Adipose tissue (tissue), 3 donors: ENCODE measurements around the gene FAM107B. TPM values are rescaled to one million over a fixed set of nuclear protein-coding genes. Genes with fewer than 3 reads are reported as not detected.
"Not testable (repeated sequence)": the region's sequence is repeated elsewhere in the genome, so short reads cannot be mapped to it uniquely, and the experiment has no call there.

Experiments
- H3K27ac ChIP-seq: one replicate; pipeline ENCODE4 v1.5.1; 2013; ENCODE audit warnings: low read depth, low read length
- WGBS, 3 donors: extraction: QIAGEN DNeasy Blood & Tissue Kit; methylation state at CpG; one replicate each; pipeline ENCODE4 v1.1.7; 2013; 5-methylcytosine and 5-hydroxymethylcytosine counted together
- polyA plus RNA-seq, 3 donors: library from polyadenylated mRNA; stranded (reverse); fragments of 200-250 nt; gene quantifications; one replicate each; pipeline ENCODE4 v1.2.3, GENCODE V29; 2013
- donor health status: healthy with polysubstance abuse.
- donor health status: Bipolar disorder and iron deficiency.
- donor health status: healthy.

The FAM107B gene
- 10 to 100 TPM; 31.3 to 45.9 (median 37.6) TPM for polyA plus RNA-seq

DNA sequence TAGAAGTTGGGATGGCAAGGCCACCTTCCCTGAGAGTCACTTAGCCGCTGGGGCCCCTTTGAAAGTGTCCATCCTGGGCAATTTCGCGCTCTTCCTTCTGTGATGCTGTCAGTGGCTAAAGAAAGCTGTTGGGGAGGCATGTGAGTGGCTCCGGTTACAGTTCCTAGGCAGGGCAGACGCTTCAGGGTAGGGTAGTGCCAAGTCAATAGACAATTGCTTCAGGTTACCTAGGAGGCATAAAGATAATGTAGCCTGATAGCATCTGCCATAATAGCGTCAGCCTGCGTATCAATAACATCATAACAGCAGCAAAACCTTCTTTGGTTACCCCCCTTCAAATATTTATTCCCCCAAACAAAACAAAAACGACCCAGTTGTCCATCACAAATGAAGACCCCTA lies at the start of gene FAM107B:
FAM107B (minus strand) TSS at position 101 of the 400 bp plus-strand sequence. CDS start 234 bp downstream, outside the sequence.
- WGBS, 3 donors, result 88 to 93% (median 93%) methylated on average over 8 of the region's 8 CpGs
- no peak within 1 kb of the TSS for H3K27ac ChIP-seq

DNA sequence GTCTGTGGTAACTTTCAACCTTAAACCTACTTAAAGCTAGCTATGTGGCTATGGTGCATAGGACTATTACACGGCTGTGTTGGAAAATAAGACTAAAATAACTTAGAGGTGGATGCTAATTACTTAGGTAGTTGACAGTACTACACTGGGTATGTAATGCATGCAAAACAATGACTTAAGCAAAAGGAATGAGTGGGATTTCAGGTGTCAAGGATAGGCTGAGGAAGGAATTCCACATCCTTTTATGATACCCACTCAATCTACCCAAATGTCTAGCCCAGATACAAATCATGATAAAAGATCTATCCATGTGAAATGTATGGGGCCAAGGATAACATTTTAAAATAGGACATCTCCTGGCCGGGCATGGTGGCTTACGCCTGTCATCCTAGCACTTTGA lies 49.3 kb upstream of the FAM107B start:
- no peak overlapping the region for H3K27ac ChIP-seq
- WGBS, 3 donors, result 88 to 94% (median 92%) methylated on average over 3 of the region's 3 CpGs

DNA sequence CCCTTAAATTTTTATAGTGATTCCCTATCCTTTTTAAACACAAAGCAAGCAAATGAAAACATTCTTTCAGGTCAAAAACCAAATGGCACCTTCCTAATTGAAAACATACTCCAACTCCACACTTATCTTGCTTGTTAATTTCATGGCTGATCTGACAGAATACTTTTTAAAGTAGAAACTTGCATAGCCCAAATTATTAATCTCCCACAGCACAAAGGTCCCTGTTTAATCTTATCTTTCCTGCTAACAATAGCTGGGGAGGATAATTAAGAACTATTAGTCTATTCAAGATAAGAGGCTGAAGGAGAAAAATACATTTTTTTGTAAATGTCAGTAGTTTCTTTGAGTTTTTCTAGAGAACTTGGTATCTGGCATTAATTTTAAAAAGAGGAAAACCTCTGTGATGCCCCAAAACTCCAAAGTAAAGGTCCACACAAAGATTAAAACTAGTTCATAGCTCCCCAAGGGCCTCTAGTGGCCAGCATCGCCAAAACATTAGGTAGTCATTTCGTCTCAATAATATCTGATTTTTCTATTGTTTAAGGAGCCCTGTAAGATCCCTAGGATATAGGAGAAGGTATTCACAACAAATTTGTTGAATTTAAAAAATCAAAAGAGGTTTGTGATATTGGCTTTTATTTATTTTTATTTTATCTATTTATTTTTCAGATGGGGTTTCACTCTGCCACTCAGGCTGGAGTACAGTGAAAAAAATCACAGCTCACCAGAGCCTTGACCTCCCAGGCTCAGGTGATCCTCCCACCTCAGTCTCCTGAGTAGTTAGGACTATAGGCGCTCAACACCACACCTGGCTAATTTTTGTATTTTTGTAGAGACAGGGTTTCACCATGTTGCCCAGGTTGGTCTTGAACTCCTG lies 48.4 kb upstream of the FAM107B start:
- 31 to 35% (median 32%) methylated on average over 3 of the region's 3 CpGs for WGBS, 3 donors
- H3K27ac ChIP-seq, result no peak overlapping the region

DNA sequence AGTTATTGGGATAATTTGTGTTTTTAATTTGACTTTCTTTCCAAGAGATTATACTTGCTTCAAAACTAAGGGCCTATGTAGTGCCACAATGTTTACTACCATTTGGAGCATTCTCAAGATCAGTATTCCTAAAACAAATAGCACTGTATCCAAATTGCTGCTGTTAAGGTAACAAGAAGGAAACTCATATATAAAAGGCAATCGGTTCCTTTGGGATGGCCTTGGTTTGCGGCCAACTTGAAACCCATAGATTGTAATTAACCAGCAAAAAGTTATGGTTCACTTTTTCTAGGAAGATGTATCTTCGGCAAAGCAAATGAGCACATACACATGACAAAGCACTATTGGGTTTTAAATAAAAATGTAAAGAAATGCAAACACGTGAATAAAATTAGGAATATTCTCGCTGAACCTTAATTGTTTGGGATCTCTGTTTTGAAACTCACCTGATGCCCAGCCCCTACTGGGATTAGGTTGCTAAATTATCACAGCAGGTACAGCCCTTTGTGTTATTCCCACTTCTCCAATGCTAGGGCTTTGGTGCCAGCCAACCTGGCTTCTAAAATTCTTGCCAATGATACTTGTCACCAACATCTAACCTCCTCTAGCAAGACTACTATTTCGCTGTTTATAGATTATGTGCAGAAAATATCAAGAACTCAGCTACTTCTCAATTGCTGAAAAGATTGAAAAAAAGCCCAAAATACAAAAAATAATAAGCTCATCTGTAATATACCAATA lies 47.1 kb upstream of the FAM107B start:
- H3K27ac ChIP-seq, result no peak overlapping the region
- WGBS, 3 donors, result 74 to 84% (median 75%) methylated on average over 6 of the region's 6 CpGs

DNA sequence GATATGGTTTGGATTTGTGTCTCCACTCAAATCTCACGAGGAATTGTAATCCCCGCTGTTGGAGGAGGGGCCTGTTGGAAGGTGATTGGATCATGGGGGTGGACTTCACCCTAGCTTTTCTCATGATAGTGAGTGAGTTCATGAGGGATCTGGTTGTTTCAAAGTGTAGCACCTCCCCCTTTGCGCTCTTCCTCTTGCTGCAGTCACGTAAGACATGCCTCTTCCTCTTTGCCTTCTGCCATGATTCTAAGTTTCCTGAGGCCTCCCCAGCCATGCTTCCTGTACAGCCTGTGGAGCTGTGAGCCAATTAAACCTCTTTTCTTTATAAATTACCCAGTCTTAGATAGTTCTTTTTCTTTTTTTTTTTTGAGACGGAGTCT lies 46.1 kb upstream of the FAM107B start:
- 83 to 99% (median 87%) methylated on average over 5 of the region's 5 CpGs for WGBS, 3 donors
- no peak overlapping the region for H3K27ac ChIP-seq

DNA sequence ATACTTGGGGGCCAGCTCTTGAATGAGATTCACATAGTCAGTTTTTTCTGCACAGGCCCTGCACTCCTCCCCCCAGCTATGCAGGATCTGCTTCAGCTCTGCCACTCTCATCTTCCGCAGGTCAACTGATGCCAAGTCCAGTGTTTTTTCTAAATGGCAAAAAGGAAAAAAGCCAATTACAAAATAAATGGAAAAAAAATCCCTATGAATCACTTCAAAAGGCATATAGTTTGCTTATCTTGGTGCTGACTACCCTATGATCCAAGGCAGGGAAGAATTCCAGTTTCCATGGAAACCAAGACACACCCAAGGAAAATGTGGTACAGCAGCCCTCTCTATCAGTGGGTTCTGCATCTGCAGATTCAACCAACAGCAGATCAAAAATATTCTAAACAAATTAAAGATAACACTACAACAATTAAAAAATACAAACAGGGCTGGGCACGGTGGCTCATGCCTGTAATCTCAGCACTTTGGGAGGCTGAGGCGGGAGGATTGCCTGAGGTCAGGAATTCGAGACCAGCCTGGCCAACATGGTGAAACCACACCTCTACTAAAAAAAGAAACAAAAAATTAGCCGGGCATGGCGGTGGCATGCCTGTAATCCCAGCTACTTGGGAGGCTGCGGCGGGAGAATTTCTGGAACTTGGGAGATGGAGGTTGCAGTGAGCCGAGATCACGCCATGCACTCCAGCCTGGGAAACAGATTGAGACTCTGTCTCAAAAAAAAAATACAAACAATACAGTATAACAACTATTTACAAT lies 45.5 kb upstream of the FAM107B start:
- WGBS, 3 donors, result 87 to 97% (median 92%) methylated on average over 10 of the region's 10 CpGs

DNA sequence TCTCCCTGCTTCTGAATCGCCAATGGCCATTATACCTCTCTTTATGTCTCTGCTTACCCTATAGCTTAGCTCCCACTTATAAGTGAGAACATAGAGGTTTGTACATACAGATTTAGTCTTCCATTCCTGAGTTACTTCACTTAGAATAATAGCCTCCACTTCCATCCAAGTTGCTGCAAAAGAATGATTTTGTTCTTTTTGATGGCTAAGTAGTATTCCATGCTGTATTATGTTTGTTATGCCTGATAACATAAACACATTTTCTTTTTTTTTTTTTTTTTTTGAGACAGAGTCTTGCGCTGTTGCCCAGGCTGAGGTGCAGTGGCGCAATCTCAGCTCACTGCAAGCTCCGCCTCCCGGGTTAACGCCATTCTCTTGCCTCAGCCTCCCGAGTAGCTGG lies 42.0 kb upstream of the FAM107B start:
- WGBS, 3 donors, result 95 to 96% (median 96%) methylated on average over 6 to 7 of the region's 7 CpGs

More for the DNA sequence above, 45.5 kb upstream of the FAM107B start:
- H3K27ac ChIP-seq, result no peak overlapping the region

DNA sequence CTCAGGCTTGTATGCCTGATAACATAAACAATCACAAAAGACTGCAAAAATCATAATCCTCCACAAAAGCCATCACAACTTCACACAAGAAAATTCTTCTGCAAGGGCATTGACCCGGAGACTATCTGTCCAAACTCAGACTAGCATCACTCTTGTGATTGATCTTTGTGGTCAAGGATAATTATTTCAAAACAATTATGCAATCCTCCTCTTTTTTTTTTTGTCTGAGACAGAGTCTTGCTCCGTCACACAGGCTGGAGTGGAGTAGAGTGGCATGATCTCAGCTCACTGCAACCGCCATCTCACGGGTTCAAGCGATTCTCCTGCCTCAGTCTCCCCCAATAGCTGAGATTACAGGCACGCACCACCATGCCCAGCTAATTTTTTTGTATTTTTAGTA lies 41.0 kb upstream of the FAM107B start:
- WGBS, 3 donors, result 79 to 85% (median 81%) methylated on average over 6 of the region's 6 CpGs
- H3K27ac ChIP-seq, result no peak overlapping the region

More for the DNA sequence above, 42.0 kb upstream of the FAM107B start:
- H3K27ac ChIP-seq, result not testable (repeated sequence)

DNA sequence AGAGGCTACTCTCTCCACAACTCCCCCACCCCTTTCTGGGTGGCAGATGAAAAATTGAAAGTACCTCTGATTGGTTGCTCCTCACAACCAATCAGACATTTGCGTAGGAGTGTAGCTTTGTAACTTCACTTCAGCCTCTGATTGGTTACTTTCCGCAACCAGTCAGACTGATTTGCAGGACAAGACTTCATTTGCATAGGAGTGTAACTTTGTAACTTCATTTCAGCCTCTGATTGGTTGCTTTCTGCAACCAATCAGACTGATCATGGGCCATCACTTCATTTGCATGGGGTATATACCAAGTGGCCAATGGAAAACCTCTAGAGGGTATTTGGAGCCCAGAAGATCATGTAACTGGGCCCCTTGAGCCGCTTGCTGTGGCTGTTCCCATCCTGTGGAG lies 37.6 kb upstream of the FAM107B start:
- WGBS, 3 donors, result 92 to 96% (median 93%) methylated on average over 3 of the region's 3 CpGs
- no peak overlapping the region for H3K27ac ChIP-seq

DNA sequence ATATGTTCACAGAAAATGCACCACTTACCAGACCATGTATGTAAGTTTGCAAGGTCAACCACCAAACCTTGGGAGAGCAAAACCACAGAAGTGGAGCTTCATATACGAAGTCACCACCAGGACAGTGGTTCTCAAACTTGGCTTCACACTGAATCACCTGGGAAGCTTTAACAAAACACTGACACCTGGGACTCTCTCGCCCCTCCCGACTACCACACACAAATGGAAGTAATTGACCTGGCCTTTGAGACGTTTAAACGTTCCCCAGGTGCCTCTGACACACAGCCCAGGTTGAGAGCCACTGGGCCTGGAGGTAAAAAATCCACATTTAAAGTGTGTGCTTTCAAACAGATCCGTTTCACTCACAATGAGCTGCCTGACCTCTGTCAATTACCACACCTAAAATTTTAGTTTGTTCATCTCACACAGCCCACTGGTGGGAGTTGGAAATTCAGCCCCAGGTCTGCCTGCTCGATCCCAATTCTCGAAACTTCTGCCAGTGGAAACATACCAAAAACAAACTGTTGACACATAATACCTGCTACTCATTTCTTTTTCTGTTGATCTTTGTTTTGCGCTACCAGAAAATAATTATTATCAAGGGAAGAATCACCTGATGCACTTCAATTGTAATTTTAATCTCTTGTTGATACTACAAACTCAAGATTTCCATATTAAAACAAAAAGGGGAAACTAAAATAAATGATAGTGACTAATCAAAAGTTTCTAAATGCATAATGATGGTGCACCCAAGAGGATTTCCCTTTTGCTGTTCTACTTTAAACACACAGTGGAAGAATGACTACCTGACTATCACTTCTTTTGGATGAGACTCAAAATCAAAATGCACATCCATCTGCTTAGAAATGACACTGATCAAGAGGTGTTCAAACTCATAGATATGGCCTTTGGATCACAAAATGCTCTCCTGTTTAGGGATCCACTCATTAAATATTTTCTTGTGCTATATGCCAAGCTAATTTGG lies 36.6 kb upstream of the FAM107B start:
- 62 to 83% (median 79%) methylated on average over 9 of the region's 9 CpGs for WGBS, 3 donors
- no peak overlapping the region for H3K27ac ChIP-seq

DNA sequence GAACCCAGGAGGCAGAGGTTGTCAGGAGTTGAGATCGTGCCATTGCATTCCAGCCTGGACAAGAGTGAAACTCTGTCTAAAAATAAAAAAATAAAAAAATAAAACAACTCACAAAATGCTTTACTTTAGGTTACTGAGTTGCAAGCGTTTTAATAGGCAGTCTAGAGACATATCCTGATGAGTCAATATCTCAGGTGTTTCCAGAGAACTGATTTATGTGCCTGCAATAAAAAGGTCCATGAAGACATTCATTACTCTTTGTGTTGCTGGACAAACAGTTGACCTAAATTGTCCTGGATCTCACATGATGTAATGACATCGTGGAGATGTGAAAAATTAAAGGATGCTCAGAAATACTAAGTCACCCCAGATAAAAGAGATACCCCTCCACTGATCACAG lies 31.6 kb upstream of the FAM107B start:
- 79 to 83% (median 81%) methylated on average over 3 of the region's 3 CpGs for WGBS, 3 donors
- no peak overlapping the region for H3K27ac ChIP-seq

DNA sequence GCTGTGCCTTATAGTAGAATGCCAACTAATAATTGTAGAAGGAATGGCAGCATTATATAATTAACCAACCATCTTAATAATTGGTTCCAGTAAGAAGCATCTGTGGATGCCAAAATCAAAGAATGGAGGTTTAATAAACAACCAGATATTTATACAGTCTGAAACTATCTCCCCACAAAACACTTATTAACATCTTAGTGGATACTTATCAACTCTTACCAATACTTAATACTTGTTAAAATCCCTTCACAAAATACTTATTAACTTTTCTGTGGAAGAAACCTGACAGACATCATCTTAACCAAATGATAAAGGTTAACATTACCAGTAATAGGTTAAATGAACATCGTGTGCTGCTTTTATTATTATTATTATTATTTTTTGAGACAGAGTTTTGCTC lies 29.1 kb upstream of the FAM107B start:
- H3K27ac ChIP-seq, result no peak overlapping the region
- 0 to 45% (median 45%) methylated on average over 1 of the region's 1 CpG for WGBS, 3 donors

DNA sequence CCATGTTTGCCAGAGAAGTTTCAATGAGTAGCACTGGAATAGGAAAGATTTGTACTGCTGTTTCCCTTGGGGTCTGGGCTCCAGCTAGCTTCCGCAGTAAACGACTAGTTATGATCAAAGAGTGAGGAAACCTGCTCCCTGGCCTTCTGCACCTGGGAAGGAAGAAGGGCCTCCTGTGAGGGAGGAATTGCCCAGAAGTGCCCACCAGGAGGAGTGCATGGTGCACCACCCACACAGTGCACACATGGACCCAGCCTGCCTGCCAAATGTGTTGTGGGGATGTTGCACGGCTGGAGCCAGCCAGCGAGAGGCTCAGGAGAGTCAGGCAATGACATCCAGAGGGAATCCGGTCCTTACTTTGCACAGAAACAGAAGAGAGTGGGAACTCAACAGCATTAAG lies 27.0 kb upstream of the FAM107B start:
- 47 to 59% (median 57%) methylated on average over 5 of the region's 5 CpGs for WGBS, 3 donors

DNA sequence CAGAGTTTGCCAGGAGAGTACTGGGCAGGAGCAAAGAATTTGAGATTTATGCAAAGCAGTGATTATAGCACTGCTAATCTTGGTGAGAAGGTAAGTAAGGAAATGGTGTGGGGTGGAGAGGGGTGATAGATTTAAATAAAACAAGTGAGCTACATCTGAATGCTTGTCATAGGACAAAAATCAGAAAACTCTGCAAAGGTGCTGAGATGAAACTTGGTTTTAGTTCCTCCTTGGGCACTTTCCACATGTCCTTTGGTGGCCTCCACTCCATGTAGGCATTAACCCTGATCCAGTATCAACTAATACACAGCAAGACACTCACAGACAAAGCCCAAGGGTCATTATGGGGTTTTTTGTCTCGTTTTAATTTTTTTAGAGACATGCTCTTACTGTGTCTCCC lies 25.7 kb upstream of the FAM107B start:
- WGBS, 3 donors, result 45 to 81% (median 68%) methylated on average over 1 of the region's 1 CpG

More for the DNA sequence above, 27.0 kb upstream of the FAM107B start:
- H3K27ac ChIP-seq, result no peak overlapping the region

DNA sequence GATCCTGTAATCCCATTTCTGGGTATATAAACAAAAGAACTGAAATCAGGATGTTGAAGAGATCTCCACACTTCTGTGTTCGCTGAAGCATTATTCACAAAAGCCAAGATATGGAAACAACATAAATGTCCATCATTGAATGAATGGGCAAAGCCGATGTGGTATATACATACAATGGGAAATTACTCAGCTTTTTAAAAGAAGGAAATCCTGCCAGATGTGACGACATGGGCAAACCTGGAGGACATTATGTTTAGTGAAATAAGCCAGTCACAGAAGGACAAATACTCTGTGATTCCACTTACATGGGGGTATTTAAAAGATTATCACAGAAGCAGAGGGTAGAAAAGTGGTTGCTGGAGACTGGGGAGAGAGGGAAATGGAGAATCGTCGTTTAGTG lies 23.9 kb upstream of the FAM107B start:
- H3K27ac ChIP-seq, result no peak overlapping the region
- WGBS, 3 donors, result 33 to 41% (median 37%) methylated on average over 5 of the region's 5 CpGs

More for the DNA sequence above, 25.7 kb upstream of the FAM107B start:
- H3K27ac ChIP-seq, result no peak overlapping the region

DNA sequence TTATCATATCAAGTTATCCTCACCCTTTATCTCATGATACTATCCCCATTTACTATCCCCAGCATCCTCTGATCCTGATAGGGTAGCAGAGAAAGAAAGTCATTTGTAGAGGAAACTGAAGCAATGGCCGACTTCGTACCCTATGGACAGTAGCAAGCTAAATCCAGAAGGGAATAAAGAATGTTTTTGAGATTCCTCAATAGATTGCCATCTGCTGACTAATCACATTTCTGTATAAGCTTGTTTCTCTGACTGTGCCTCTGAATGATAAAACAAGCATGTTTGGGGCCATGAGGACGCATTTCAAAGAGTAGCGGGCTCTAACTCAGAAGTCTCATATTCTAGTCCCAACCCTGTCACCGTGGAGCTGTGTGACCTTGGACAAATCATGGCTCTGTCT lies 13.2 kb upstream of the FAM107B start:
- 79 to 89% (median 87%) methylated on average over 5 of the region's 5 CpGs for WGBS, 3 donors
- no peak overlapping the region for H3K27ac ChIP-seq

DNA sequence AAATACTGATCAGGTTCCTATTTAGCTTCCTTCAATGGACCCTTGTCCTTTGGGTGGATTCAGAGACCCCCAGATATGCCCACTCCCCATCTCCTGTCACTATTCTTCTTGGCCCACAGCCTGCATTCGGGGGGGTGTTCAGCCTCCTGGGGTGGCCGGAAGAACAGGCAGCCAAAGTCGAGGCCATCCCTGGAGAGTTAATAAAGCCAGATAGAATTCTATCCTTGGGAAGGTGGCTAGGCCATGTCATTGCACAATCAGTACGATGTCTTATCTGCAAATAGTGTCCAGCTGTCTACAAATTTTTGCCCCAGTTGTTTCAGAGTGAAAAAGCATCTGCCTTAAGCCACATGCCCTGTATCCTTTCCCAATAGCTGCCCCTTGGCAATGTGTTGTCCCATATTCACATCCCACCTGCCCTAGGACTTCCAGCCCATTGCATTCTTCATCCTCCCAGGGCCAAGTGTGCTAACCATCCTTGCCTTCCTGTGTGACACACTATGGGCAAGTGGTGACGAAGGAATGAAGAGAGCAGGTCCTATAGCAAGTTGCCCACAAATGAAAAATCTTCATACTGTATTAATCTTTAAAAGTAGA lies 9.9 kb upstream of the FAM107B start:
- 77 to 88% (median 80%) methylated on average over 5 of the region's 5 CpGs for WGBS, 3 donors
- H3K27ac ChIP-seq, result no peak overlapping the region
